ENCODE results near the gene BBS4.
"Not testable (repeated sequence)": the region's sequence is repeated elsewhere in the genome, so short reads cannot be mapped to it uniquely, and the experiment has no call there.

Gene BBS4

DNA sequence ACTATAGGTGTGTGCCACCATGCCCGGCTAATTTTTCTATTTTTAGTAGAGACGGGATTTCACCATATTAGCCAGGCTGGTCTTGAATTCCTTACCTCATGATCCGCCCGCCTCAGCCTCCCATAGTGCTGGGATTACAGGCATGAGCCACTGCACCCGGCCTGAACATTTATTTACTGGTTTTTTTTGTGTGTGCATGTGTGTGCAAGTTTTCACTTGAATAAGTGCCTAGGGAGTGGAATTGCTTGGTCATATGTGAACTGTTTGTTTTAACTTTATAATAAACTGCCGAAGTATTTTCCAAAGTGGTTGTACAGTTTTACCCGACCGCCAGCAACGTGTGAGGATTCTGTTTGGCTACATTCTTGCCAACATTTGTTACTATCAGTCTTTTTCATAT, 14.1 kb downstream of the BBS4 start:
- no peak overlapping the region for H3K4me3 ChIP-seq (ENCODE audit: severe bottlenecking)
- no peaks in the 10 kb centered on the region for H3K36me3 ChIP-seq (ENCODE audit: low read depth)
- no peak for ATAC-seq (ENCODE audit: low read depth)
- H3K27ac ChIP-seq (ENCODE audit: poor library complexity, severe bottlenecking) = no peak overlapping the region
- TF ChIP-seq, protein P1, sequence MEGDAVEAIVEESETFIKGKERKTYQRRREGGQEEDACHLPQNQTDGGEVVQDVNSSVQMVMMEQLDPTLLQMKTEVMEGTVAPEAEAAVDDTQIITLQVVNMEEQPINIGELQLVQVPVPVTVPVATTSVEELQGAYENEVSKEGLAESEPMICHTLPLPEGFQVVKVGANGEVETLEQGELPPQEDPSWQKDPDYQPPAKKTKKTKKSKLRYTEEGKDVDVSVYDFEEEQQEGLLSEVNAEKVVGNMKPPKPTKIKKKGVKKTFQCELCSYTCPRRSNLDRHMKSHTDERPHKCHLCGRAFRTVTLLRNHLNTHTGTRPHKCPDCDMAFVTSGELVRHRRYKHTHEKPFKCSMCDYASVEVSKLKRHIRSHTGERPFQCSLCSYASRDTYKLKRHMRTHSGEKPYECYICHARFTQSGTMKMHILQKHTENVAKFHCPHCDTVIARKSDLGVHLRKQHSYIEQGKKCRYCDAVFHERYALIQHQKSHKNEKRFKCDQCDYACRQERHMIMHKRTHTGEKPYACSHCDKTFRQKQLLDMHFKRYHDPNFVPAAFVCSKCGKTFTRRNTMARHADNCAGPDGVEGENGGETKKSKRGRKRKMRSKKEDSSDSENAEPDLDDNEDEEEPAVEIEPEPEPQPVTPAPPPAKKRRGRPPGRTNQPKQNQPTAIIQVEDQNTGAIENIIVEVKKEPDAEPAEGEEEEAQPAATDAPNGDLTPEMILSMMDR (IDR thresholded peaks at IDR 0.05; ENCODE audit: poor library complexity, severe bottlenecking) = no peak
- no peaks in the 10 kb centered on the region for H3K9me3 ChIP-seq (ENCODE audit: severe bottlenecking)
- H3K27me3 ChIP-seq (ENCODE audit: insufficient read depth, poor library complexity, severe bottlenecking) = no peaks in the 10 kb centered on the region
- H3K4me1 ChIP-seq (ENCODE audit: insufficient read depth, poor library complexity, severe bottlenecking) = peaks cover 6% of the 10 kb centered on the region
- DNase-seq (ENCODE audit: low spot score) = no peak

DNA sequence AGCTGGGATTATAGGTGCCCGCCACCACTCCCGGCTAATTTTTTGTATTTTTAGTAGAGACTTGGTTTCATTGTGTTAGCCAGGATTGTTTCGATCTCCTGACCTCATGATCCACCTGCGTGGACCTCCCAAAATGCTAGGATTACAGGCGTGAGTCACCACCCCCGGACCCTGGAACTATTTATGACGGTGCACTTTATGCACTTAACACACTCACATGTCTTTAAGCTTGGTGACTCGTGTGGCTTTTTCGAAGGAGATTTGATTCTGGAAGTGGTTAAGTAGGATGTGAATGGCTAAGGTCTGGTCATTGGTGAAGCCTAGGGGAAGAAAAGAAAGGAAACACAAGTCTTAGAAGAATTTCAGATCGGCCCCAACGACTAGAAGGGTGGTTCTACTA, 20.3 kb downstream of the BBS4 start:
- no peaks in the 10 kb centered on the region; the same call in 1 of the 2 replicates for H3K36me3 ChIP-seq (ENCODE audit: low read depth)
- H3K27ac ChIP-seq (ENCODE audit: poor library complexity, severe bottlenecking) = no peak overlapping the region
- TF ChIP-seq, protein P1 (IDR thresholded peaks at IDR 0.05; ENCODE audit: poor library complexity, severe bottlenecking) = no peak
- H3K27me3 ChIP-seq (ENCODE audit: insufficient read depth, poor library complexity, severe bottlenecking) = no peaks in the 10 kb centered on the region
- DNase-seq (ENCODE audit: low spot score) = no peak
- ATAC-seq (ENCODE audit: low read depth) = peak; percentile 33; the same call in 1 of the 3 replicates
- H3K4me3 ChIP-seq (ENCODE audit: severe bottlenecking) = no peak overlapping the region
- H3K9me3 ChIP-seq (ENCODE audit: severe bottlenecking) = no peaks in the 10 kb centered on the region
- H3K4me1 ChIP-seq (ENCODE audit: insufficient read depth, poor library complexity, severe bottlenecking) = peaks cover 6% of the 10 kb centered on the region

DNA sequence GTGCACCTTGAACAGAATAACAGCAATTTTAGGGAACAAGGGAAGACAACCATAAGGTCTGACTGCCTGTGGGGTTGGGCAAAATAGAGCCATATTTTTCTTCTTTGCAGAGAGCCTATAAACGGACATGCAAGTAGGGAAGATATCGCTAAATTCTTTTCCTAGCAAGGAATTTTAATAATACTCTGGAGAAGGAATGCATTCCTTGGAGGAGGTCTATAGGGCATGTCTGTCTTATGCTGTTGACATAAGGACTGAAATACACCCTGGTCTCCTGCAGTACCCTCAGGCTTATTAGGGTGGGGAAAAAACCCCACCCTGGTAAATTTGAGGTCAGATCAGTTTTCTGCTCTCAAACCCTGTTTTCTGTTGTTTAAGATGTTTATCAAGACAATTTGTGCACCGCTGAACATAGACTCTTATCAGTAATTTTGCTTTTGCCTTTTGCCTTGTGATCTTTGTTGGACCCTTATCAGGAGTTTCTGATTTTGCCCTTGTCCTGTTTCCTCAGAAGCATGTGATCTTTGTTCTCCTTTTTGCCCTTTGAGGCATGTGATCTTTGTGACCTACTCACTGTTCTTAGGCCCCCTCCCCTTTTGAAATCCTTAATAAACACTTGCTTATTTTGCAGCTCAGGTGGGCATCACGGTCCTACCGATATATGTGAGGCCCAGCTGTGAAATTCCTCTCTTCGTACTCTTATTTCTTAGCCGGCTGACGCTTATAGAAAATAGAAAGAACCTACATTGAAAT, 22.7 kb downstream of the BBS4 start:
- not testable (repeated sequence) for DNase-seq (ENCODE audit: low spot score); H3K4me3 ChIP-seq (ENCODE audit: severe bottlenecking); H3K9me3 ChIP-seq (ENCODE audit: severe bottlenecking); ATAC-seq (ENCODE audit: low read depth); H3K4me1 ChIP-seq (ENCODE audit: insufficient read depth, poor library complexity, severe bottlenecking); H3K27me3 ChIP-seq (ENCODE audit: insufficient read depth, poor library complexity, severe bottlenecking); H3K27ac ChIP-seq (ENCODE audit: poor library complexity, severe bottlenecking)
- peaks cover 15% of the 10 kb centered on the region for H3K36me3 ChIP-seq (ENCODE audit: low read depth)

DNA sequence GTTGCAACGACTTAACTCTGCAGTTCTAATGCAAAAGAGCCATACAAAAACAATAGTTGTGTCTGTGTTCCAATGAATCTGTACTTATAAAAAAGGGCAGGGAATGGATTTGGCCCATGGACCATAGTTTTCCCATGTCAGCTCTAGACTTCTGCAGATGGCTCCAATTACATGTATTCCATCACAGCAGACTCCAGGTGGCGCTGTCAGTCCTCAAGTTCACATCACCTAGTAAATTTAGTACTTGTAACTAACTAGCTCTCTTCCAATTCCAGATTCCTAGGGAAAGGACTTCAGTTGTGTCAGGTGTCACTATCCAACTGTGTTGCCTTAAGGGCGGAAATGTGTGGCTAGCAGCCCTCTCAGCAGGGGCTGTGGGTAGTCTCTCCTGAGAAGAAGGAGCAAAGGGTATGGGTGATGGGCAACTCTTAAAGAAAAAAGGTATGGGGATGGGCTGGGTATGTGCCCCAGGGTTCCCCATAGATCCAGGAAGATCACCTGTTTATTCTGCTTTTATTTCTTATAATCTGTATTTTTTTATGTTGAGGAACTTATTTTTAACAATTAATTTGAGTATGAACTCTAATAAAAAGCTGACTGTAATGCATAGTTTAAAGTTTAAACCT, 36.2 kb downstream of the BBS4 start:
- TF ChIP-seq, protein P1 (IDR thresholded peaks at IDR 0.05; ENCODE audit: poor library complexity, severe bottlenecking) = peak; percentile 96
- H3K27me3 ChIP-seq (ENCODE audit: insufficient read depth, poor library complexity, severe bottlenecking) = no peaks in the 10 kb centered on the region

DNA sequence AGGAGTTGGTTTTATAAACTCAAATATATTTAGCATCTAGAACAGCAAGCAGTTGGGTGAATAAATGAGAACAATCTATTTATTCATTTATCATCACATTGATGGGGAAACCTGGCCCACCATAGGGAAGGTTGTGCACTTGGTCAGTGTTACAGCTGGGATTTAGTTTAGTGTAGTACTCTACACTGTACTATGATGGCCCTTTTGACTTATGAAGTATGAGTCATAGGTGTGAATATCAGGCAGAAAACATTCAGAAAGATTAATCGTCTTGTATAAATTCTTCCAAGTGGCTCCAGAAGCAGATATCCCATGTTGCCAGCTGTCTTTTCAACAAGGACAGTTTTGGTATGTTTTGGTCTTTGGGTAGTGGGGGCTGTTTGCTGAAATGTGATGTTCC, 38.0 kb downstream of the BBS4 start:
- H3K27me3 ChIP-seq (ENCODE audit: insufficient read depth, poor library complexity, severe bottlenecking) = no peaks in the 10 kb centered on the region
- H3K4me3 ChIP-seq (ENCODE audit: severe bottlenecking) = no peak overlapping the region
- H3K36me3 ChIP-seq (ENCODE audit: low read depth) = no peaks in the 10 kb centered on the region
- ATAC-seq (ENCODE audit: low read depth) = no peak
- no peak overlapping the region for H3K27ac ChIP-seq (ENCODE audit: poor library complexity, severe bottlenecking)
- no peaks in the 10 kb centered on the region for H3K9me3 ChIP-seq (ENCODE audit: severe bottlenecking)
- H3K4me1 ChIP-seq (ENCODE audit: insufficient read depth, poor library complexity, severe bottlenecking) = no peaks in the 10 kb centered on the region
- TF ChIP-seq, protein P1 (IDR thresholded peaks at IDR 0.05; ENCODE audit: poor library complexity, severe bottlenecking) = no peak
- no peak for DNase-seq (ENCODE audit: low spot score)

More for the DNA sequence above, 36.2 kb downstream of the BBS4 start:
- ATAC-seq (ENCODE audit: low read depth) (peak; percentile 73), DNase-seq (ENCODE audit: low spot score) (no peak)
- Histone ChIP-seq H3K4me1 (ENCODE audit: insufficient read depth, poor library complexity, severe bottlenecking) (no peaks in the 10 kb centered on the region), H3K27ac (ENCODE audit: poor library complexity, severe bottlenecking) (no peak overlapping the region), H3K9me3 (ENCODE audit: severe bottlenecking) (no peaks in the 10 kb centered on the region), H3K4me3 (ENCODE audit: severe bottlenecking) (no peak overlapping the region), H3K36me3 (ENCODE audit: low read depth) (peaks cover 11% of the 10 kb centered on the region; the same call in 1 of the 2 replicates)
